A204.1 (cell line): Measurements from ENCODE around the gene SLC39A9.
A peak's percentile ranks its signal among the peaks of the same experiment; 100 is the strongest.

Experiments used
- FAIRE-seq: peaks from 2 replicates; lab custom pipeline; 2012; peaks lifted over from hg19 to GRCh38; lab: Jason Lieb, UNC

Gene SLC39A9

GRCh38 chr14:69398053-69398817, at the start of gene SLC39A9, which contains the start of gene ERH:
SLC39A9 (plus strand) TSS chr14:69398692; CDS start chr14:69399370, 678 bp downstream.
ERH (minus strand) TSS chr14:69398299; CDS start chr14:69398233, 66 bp downstream.
- FAIRE-seq: peak; percentile 92

GRCh38 chr14:69349091-69349777, 49.3 kb upstream of the SLC39A9 start:
- FAIRE-seq: no peak

GRCh38 chr14:69350892-69351291, 47.6 kb upstream of the SLC39A9 start:
- no peak for FAIRE-seq

DNA sequence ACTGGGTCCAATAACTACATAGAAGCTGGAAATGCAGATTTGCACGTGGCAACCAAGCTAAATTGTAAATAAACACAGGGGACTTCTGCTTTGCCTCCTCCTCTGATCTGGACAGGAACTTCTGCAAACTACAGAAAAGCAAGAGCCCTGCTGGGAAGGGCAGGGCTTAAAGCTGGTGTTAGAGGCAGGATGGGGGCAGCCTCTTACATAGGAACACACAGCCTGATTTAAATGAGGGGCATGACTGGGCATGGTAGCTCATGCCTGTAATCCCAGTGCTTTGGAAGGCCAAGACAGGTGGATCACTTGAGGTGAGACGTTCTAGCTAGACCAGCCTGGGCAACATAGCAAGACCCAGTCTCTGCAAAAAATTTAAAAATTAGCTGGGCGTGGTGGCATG, 47.1 kb upstream of the SLC39A9 start:
- FAIRE-seq: no peak

- FAIRE-seq: no peak
Observed at GRCh38 chr14:69351911-69352310, 46.6 kb upstream of the SLC39A9 start.

DNA sequence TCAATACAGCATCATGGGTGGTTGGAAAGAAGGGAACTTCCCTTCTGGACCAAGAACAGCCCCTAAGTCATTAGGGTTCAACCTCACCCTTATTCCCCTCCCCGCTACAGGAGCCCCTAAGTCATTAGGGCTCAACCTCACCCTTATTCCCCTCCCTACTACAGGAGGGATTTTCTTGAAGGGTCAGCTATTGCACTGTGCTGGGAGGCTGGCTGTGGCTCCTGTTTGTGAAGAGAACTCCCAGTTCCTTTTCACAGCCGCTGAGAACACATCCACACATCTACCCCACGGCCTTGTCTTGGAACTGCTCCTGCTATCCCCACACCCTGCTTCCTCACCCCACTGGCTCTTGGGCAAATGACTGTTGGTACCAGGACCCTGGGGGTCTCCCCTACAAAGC, 45.3 kb upstream of the SLC39A9 start:
- no peak for FAIRE-seq

GRCh38 chr14:69354383-69355153, 43.9 kb upstream of the SLC39A9 start:
- no peak for FAIRE-seq

DNA sequence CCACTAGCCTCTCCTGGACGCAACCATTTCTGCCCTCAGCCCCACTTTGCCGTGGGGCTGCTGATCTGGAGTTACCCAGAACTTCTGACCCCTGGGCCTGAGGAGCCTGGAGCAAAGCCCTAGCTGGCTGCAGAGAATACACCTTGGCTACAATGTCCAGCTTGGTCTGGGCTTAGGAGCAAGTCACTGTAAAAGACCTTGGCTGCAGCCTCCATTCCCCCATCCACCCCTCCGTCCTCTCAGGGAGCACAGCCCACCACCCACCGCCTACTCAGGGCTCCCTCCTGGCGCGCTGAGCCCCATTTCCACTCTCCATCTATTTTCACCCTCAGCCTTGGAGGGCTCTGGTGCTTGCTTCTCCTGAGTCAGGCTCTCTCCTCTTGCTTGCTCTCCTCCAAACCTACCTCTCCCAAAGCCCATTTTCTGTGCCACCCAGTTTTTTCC, 43.3 kb upstream of the SLC39A9 start:
- FAIRE-seq: no peak

GRCh38 chr14:69355607-69356281, 42.7 kb upstream of the SLC39A9 start:
- no peak for FAIRE-seq

DNA sequence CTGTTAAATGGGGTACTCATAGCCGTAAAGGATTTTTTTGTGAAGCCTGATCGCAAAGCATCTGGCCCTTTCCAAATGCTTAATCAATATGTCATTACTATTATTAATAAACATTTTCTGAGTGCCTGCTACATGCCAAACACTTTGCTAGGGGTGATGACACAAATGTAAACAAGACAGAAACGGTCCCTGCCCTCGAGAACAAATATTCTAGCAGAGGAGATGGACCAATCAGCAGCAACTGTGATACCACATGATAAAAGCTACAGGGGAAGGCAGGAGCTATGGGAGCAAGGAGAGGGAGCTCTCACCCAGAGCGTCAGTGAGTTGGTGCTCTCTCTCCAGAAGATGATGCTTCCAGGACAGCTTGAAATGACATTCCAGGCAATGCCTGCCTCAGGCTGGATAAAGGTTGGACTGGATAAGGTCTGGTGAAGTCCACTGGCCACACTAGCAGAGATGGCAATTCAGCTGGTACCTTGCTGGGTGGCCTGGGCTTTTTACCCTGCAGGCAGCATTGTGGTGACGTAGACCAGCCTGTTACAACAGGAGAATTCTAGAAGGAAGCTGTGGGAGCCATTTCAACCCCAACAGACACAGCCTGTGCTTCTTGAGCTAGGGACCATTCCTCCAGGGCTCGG, 41.5 kb upstream of the SLC39A9 start:
- no peak for FAIRE-seq

DNA sequence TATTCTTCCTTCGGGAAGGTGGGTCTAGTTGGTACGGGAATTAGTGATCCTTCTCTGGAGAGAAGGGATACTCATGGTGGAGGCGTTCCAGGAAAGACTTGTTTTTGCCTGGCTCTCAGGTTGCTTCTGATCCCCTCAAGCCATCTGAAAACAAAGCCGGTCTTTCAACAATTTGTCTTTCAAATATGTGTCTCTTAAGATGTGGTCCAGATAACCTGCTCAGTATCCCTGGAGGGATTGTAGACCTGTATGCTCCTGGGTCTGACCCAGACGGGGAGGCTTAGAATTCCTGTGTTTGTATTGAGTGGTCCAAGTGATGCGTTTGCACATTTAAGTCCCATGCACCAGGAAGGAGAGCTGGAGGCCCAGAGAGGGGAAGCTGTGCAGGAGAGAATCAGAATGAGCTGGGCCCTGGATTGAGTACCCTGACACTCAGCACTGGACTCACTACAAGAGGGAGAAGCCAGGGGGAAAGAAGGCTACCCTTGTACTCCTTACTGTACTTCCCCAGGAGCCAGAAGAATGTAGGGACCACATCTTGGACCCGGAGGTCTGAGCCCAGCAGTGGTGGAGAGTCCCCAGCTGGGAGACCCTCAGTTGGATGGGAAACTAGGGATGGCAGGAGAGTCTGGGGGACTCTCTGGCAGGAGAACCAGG, 40.8 kb upstream of the SLC39A9 start:
- FAIRE-seq: no peak

- FAIRE-seq: no peak
Observed at GRCh38 chr14:69358233-69358963, 40.1 kb upstream of the SLC39A9 start.

- FAIRE-seq: no peak
Observed at GRCh38 chr14:69358966-69359365, 39.5 kb upstream of the SLC39A9 start.

DNA sequence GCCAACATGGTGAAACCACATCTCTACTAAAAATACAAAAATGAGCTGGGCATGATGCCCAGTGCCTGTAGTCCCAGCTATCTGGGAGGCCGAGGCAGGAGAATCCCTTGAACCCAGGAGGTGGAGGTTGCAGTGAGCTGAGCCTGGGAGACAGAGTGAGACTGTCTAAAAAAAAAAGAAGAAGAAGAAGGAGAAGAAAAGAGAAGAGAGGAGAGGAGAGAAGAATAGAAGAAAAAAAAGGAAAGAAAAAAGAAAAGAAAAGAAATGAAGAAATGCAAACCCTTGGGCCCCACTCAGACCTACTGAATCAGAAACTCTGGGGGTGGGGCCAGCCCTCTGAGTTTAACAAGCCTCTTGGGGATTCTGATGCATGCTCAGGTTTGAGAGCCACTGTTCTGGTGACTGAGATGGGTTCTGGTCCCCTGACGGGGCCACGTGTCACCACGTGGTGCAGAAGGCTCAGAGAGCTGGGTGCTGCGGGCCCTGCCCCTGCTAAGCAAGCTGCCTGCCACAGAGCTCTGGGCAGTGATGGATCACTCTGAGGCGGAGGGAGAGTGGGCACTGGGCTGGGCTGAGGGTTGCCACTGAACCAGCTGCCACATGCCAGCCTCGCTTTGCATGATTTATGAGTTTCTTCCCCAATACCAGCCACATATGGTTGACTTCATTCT, 37.9 kb upstream of the SLC39A9 start:
- no peak for FAIRE-seq

- FAIRE-seq: no peak
Observed at GRCh38 chr14:69363055-69363454, 35.4 kb upstream of the SLC39A9 start.

DNA sequence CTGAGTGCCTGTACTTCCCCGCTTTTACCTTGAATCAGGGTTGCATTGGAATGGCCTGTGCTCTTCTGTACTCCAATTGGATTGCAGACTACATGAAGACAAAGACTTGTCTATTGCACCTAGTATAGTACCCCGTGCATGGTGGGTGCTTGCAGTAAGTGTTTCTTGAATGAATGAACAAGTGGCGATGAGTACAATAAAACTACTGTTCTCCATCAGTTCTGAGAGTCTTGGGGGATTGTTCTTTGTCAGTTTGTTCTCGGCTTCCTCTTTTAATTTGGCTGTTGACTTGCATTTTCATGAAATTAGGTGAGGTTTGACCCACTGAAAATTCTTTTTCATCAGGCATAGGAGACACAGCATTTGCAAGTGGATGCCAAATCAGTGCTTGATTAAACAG, 34.5 kb upstream of the SLC39A9 start:
- no peak for FAIRE-seq

DNA sequence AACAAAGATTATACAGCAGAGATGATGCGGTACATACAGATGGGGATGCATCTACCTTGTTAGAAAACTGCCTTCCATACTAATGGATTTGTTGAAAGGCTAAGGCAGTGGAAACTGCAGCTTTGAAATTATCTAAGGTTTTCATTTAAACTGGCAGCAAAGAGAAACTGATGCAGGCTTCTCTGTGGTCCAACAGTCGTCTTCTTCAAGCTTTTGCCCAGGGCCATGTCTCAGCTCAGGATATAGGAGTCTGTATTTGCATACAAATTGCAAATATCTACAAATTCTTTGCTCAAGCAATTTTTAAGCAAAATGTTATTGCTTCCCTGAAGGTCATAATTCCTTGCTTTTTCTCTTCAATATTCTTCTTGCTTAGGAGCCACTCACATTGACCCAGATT, 34.1 kb upstream of the SLC39A9 start:
- FAIRE-seq: no peak

- no peak for FAIRE-seq
Observed at GRCh38 chr14:69366069-69366468, 32.4 kb upstream of the SLC39A9 start.

DNA sequence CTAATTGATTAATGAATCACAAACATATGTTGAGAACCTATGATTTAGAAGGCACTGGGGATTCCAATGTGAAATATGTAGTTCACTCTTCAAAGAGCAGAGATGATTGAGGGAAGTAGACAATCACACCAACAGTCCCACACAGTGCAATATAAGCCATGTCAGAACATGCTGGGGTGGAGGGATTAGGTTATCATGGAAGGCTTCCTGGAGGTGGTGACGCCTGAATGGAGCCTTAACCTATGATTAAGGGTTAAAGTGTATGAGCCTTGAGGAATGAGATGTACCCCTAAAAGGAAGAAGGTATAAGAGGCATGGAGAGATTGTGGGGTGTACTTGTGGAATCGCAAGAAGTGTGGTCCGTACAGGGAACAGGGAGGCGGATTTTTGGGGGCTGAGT, 31.7 kb upstream of the SLC39A9 start:
- no peak for FAIRE-seq

DNA sequence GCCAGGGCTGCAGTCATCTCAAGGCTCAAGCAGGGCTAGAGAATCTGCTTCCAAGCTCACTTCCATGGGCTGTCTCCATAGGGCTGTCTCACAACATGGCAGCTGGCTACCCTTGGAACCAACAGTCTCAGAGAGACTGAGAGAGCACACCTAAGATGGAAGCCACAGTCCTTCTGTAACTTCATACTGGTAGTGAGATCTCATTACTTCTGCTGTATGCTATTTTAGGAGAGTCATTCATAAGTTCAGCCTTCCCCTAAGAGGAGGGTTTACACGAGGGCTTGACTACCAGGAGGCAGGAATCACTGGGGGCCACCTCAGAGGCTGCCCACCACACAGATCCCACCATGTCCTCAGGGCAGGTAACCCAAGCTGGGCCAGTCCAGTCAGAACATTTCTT, 30.1 kb upstream of the SLC39A9 start:
- FAIRE-seq: no peak
